ES-I3 (cell line): Measurements from ENCODE around the gene WNK1.
"Not testable (repeated sequence)": the region's sequence is repeated elsewhere in the genome, so short reads cannot be mapped to it uniquely, and the experiment has no call there.

Experiments
- H3K36me3 ChIP-seq: 2 replicates; pipeline ENCODE4 v1.6.1; 2013; ENCODE audit warnings: mild to moderate bottlenecking, low read length, control low read depth, moderate library complexity; ENCODE audit not compliant: insufficient read depth
- H3K4me1 ChIP-seq: 2 replicates; pipeline ENCODE4 v1.6.1; 2013; ENCODE audit warnings: mild to moderate bottlenecking, control low read depth, low read length; ENCODE audit not compliant: insufficient read depth
- H3K9ac ChIP-seq: 2 replicates; pipeline ENCODE4 v1.6.1; 2013; ENCODE audit warnings: low read depth, mild to moderate bottlenecking, low read length, moderate library complexity
- H3K9me3 ChIP-seq: 2 replicates; pipeline ENCODE4 v1.6.1; 2013; ENCODE audit warnings: mild to moderate bottlenecking, low read length, moderate library complexity; ENCODE audit not compliant: control insufficient read depth, insufficient read depth

Gene WNK1

GRCh38 chr12:835754-836518 is 83.6 kb downstream of the WNK1 start:
- H3K36me3 ChIP-seq, result no peaks in the 10 kb centered on the region
- H3K9ac ChIP-seq, result no peak overlapping the region
- H3K4me1 ChIP-seq, result no peaks in the 10 kb centered on the region
- H3K9me3 ChIP-seq, result no peaks in the 10 kb centered on the region

- H3K4me1 ChIP-seq, result no peaks in the 10 kb centered on the region
- no peaks in the 10 kb centered on the region for H3K9me3 ChIP-seq
- H3K36me3 ChIP-seq, result no peaks in the 10 kb centered on the region
- no peak overlapping the region for H3K9ac ChIP-seq
Observed at GRCh38 chr12:836952-837351, 84.6 kb downstream of the WNK1 start.

- Histone ChIP-seq H3K9ac (no peak overlapping the region), H3K4me1 (no peaks in the 10 kb centered on the region), H3K36me3 (no peaks in the 10 kb centered on the region), H3K9me3 (no peaks in the 10 kb centered on the region)
Observed at GRCh38 chr12:837548-837947, 85.2 kb downstream of the WNK1 start.

GRCh38 chr12:843609-844008 is 91.2 kb downstream of the WNK1 start:
- H3K9ac ChIP-seq, result no peak overlapping the region
- H3K36me3 ChIP-seq, result no peaks in the 10 kb centered on the region
- no peaks in the 10 kb centered on the region for H3K9me3 ChIP-seq
- peaks cover 5% of the 10 kb centered on the region; the same call in 1 of the 2 replicates for H3K4me1 ChIP-seq

- H3K4me1 ChIP-seq, result peaks cover 5% of the 10 kb centered on the region; the same call in 1 of the 2 replicates
- no peaks in the 10 kb centered on the region for H3K9me3 ChIP-seq
- H3K36me3 ChIP-seq, result no peaks in the 10 kb centered on the region
- no peak overlapping the region for H3K9ac ChIP-seq
Observed at GRCh38 chr12:846421-846820, 94.0 kb downstream of the WNK1 start.

- H3K9ac ChIP-seq, result no peak overlapping the region
- H3K4me1 ChIP-seq, result peaks cover 5% of the 10 kb centered on the region; the same call in 1 of the 2 replicates
- H3K9me3 ChIP-seq, result no peaks in the 10 kb centered on the region
- H3K36me3 ChIP-seq, result no peaks in the 10 kb centered on the region
Observed at GRCh38 chr12:848173-848865, 95.9 kb downstream of the WNK1 start.

- H3K9ac ChIP-seq, result no peak overlapping the region
- H3K36me3 ChIP-seq, result no peaks in the 10 kb centered on the region
- H3K4me1 ChIP-seq, result peaks cover 5% of the 10 kb centered on the region; the same call in 1 of the 2 replicates
- H3K9me3 ChIP-seq, result no peaks in the 10 kb centered on the region
Observed at GRCh38 chr12:848882-849527, 96.6 kb downstream of the WNK1 start.

GRCh38 chr12:849733-850437 is 97.5 kb downstream of the WNK1 start:
- not testable (repeated sequence) for H3K9ac ChIP-seq, H3K4me1 ChIP-seq, H3K36me3 ChIP-seq, H3K9me3 ChIP-seq

- no peak overlapping the region for H3K9ac ChIP-seq
- H3K9me3 ChIP-seq, result no peaks in the 10 kb centered on the region
- H3K36me3 ChIP-seq, result no peaks in the 10 kb centered on the region
- H3K4me1 ChIP-seq, result peaks cover 5% of the 10 kb centered on the region; the same call in 1 of the 2 replicates
Observed at GRCh38 chr12:851343-851742, 99.0 kb downstream of the WNK1 start.

GRCh38 chr12:851913-852312 is 99.5 kb downstream of the WNK1 start:
- Histone ChIP-seq H3K9ac (no peak overlapping the region), H3K9me3 (no peaks in the 10 kb centered on the region), H3K36me3 (no peaks in the 10 kb centered on the region), H3K4me1 (peaks cover 5% of the 10 kb centered on the region; the same call in 1 of the 2 replicates)

- H3K9ac ChIP-seq, result no peak overlapping the region
- peaks cover 5% of the 10 kb centered on the region; the same call in 1 of the 2 replicates for H3K4me1 ChIP-seq
- H3K9me3 ChIP-seq, result no peaks in the 10 kb centered on the region
- no peaks in the 10 kb centered on the region for H3K36me3 ChIP-seq
Observed at GRCh38 chr12:852864-853263, 100.5 kb downstream of the WNK1 start.

GRCh38 chr12:857611-858010 is 105.2 kb downstream of the WNK1 start:
- no peaks in the 10 kb centered on the region for H3K9me3 ChIP-seq
- peaks cover 8% of the 10 kb centered on the region; the same call in 1 of the 2 replicates for H3K36me3 ChIP-seq
- H3K4me1 ChIP-seq, result no peaks in the 10 kb centered on the region
- H3K9ac ChIP-seq, result no peak overlapping the region

- H3K9me3 ChIP-seq, result no peaks in the 10 kb centered on the region
- H3K9ac ChIP-seq, result no peak overlapping the region
- peaks cover 8% of the 10 kb centered on the region; the same call in 1 of the 2 replicates for H3K36me3 ChIP-seq
- H3K4me1 ChIP-seq, result no peaks in the 10 kb centered on the region
Observed at GRCh38 chr12:862303-862911, 110.0 kb downstream of the WNK1 start.

- Histone ChIP-seq H3K36me3 (peaks cover 8% of the 10 kb centered on the region; the same call in 1 of the 2 replicates), H3K9ac (no peak overlapping the region), H3K4me1 (no peaks in the 10 kb centered on the region), H3K9me3 (no peaks in the 10 kb centered on the region)
Observed at GRCh38 chr12:863285-863684, 110.9 kb downstream of the WNK1 start.
